C4-2B (cell line): ENCODE measurements around the gene CHCHD3.

Experiments
- ZFX ChIP-seq: fragments of 450-650 bp; IDR thresholded peaks from 2 replicates; pipeline ENCODE4 v1.6.1; 2017
- TF ChIP-seq, protein P1 (sequence below): fragments of 450-650 bp; conservative IDR thresholded peaks from 2 replicates; pipeline ENCODE4 v1.5.1; 2017; ENCODE audit warnings: mild to moderate bottlenecking

DNA sequence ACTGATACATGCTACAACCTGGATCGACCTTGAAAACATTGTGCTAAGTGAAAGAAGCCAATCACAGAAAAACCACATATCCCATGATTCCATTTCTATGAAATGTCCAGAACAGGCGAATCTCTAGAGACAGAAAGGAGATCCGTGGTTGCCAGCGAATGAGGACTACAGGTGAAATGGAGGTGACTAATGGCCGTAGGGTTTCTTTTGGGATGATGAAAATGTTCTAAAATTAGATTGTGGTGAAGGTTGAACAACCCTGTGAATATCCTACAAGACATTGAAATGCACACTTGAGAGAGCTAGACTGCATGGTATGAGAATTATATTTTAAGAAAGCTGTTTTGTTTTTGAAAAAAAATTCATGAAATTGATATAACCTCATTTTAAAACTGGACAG, 317.1 kb downstream of the CHCHD3 start:
- TF ChIP-seq, protein P1, sequence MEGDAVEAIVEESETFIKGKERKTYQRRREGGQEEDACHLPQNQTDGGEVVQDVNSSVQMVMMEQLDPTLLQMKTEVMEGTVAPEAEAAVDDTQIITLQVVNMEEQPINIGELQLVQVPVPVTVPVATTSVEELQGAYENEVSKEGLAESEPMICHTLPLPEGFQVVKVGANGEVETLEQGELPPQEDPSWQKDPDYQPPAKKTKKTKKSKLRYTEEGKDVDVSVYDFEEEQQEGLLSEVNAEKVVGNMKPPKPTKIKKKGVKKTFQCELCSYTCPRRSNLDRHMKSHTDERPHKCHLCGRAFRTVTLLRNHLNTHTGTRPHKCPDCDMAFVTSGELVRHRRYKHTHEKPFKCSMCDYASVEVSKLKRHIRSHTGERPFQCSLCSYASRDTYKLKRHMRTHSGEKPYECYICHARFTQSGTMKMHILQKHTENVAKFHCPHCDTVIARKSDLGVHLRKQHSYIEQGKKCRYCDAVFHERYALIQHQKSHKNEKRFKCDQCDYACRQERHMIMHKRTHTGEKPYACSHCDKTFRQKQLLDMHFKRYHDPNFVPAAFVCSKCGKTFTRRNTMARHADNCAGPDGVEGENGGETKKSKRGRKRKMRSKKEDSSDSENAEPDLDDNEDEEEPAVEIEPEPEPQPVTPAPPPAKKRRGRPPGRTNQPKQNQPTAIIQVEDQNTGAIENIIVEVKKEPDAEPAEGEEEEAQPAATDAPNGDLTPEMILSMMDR = no peak
- TF ChIP-seq ZFX = no peak
